K562 (cell line): Measurements from ENCODE around the gene CDKN1C. TPM values are rescaled to one million over a fixed set of nuclear protein-coding genes. Genes with fewer than 3 reads are reported as not detected.

Experiments used
- CBX5 ChIP-seq: IDR thresholded peaks from 2 replicates; pipeline ENCODE4 v1.6.1; 2014; ENCODE audit warnings: low read depth, borderline replicate concordance
- HMGXB4 ChIP-seq: sonication (generic); formaldehyde crosslinking; IDR thresholded peaks from 2 replicates; pipeline ENCODE4 v1.8.1; 2023; ENCODE audit warnings: mild to moderate bottlenecking, missing genetic modification reagents
- MIER1 ChIP-seq: fragments of 450-650 bp; IDR thresholded peaks from 2 replicates; pipeline ENCODE4 v1.6.1; 2016; ENCODE audit warnings: antibody characterized with exemption, mild to moderate bottlenecking, low read depth
- NFE2L1 ChIP-seq: fragments of 450-650 bp; IDR thresholded peaks from 2 replicates; pipeline ENCODE4 v1.6.1; 2016; ENCODE audit warnings: missing genetic modification characterization, low read depth, mild to moderate bottlenecking, missing compliant biosample characterization, moderate library complexity, borderline replicate concordance
- PREB ChIP-seq: sonication (generic); formaldehyde crosslinking; IDR thresholded peaks from 2 replicates; pipeline ENCODE4 v1.8.1; 2023; ENCODE audit warnings: mild to moderate bottlenecking, missing genetic modification reagents
- RFX7 ChIP-seq: fragments of 250-450 bp; sonication (Bioruptor Pico); IDR thresholded peaks from 2 replicates; pipeline ENCODE4 v1.5.1; 2021; ENCODE audit warnings: mild to moderate bottlenecking
- SAFB ChIP-seq: fragments of 200-400 bp; formaldehyde crosslinking; IDR thresholded peaks from 2 replicates; pipeline ENCODE4 v1.6.1; 2017; ENCODE audit warnings: low read depth, low read length, borderline replicate concordance
- SP2 ChIP-seq: IDR thresholded peaks from 2 replicates; pipeline ENCODE4 v1.6.1; 2011; ENCODE audit warnings: mild to moderate bottlenecking, low read depth, low read length, moderate library complexity; ENCODE audit not compliant: poor library complexity, severe bottlenecking; ENCODE audit errors: extremely low read depth
- SREBF2 ChIP-seq: sonication (generic); formaldehyde crosslinking; IDR thresholded peaks from 2 replicates; pipeline ENCODE4 v1.4.0; 2020; ENCODE audit warnings: mild to moderate bottlenecking, missing genetic modification reagents
- TCF7L2 ChIP-seq: fragments of 150-350 bp; IDR thresholded peaks from 2 replicates; pipeline ENCODE4 v1.6.1; 2016; ENCODE audit warnings: low read depth, mild to moderate bottlenecking, low read length, moderate library complexity
- TRIM28 ChIP-seq: fragments of 450-650 bp; IDR thresholded peaks from 2 replicates; pipeline ENCODE4 v1.6.1; 2017
- ZC3H11A ChIP-seq: IDR thresholded peaks from 2 replicates; pipeline ENCODE4 v1.6.1; 2012; ENCODE audit warnings: low read depth, low read length, improper control_type of control experiment
- ZNF140 ChIP-seq: fragments of 250-450 bp; sonication (Bioruptor Pico); IDR thresholded peaks from 2 replicates; pipeline ENCODE4 v1.8.0; 2021; ENCODE audit warnings: moderate library complexity, mild to moderate bottlenecking, inconsistent platforms
- ZNF146 ChIP-seq: IDR thresholded peaks from one replicate; pipeline ENCODE4 v1.6.1; 2018; ENCODE audit warnings: missing compliant biosample characterization; ENCODE audit not compliant: unreplicated experiment
- polyA plus RNA-seq, 8 experiments: library from polyadenylated mRNA; depleted of rRNA in 4 of 8; stranded (reverse) in 5 of 8; unstranded in 3 of 8; fragments of >200 nt; fragmentation: Nextera tagmentation in 2 of 8; fragmentation: Illumina TruSeq in 1 of 8; extraction: Ambion mirVana in 2 of 8; extraction: Trizol in 1 of 8; gene quantifications; 2 replicates each; pipeline versions ENCODE4 v1.2.1 to v1.2.3, GENCODE V29; 2011 to 2014; ENCODE audit warnings: inconsistent platforms in 1 of 8, missing spikeins in 1 of 8
- total RNA-seq, 7 experiments: library from RNA; depleted of rRNA in 6 of 7; stranded (reverse); fragments of >200 nt in 6 of 7; fragmentation: Illumina TruSeq in 2 of 7; extraction: Trizol in 2 of 7; gene quantifications; 2 replicates each; pipeline versions ENCODE4 v1.2.1 to v1.2.3, GENCODE V29; 2011 to 2021; ENCODE audit warnings: low replicate concordance in 1 of 7
- TF ChIP-seq, protein P1 (sequence below): sonication (generic); formaldehyde crosslinking; IDR thresholded peaks from 2 replicates; pipeline ENCODE4 v1.8.0; 2023; ENCODE audit warnings: mild to moderate bottlenecking, missing genetic modification reagents
- TF ChIP-seq, protein P2 (sequence below): IDR thresholded peaks from 2 replicates; pipeline ENCODE4 v1.6.1; 2011; ENCODE audit not compliant: insufficient read length; ENCODE audit errors: extremely low read depth
- TF ChIP-seq, protein P3 (sequence below): fragments of 450-650 bp; formaldehyde crosslinking; IDR thresholded peaks from 2 replicates; pipeline ENCODE4 v1.4.0; 2022; ENCODE audit warnings: missing genetic modification characterization

The CDKN1C gene
- total and polyA plus RNA-seq, 9 of the 15 experiments (the other 6 are each of a cell fraction or from before 2014, with no cell fraction given), result 2.8 to 21.1 (median 9.3) TPM

- TF ChIP-seq, protein P1, sequence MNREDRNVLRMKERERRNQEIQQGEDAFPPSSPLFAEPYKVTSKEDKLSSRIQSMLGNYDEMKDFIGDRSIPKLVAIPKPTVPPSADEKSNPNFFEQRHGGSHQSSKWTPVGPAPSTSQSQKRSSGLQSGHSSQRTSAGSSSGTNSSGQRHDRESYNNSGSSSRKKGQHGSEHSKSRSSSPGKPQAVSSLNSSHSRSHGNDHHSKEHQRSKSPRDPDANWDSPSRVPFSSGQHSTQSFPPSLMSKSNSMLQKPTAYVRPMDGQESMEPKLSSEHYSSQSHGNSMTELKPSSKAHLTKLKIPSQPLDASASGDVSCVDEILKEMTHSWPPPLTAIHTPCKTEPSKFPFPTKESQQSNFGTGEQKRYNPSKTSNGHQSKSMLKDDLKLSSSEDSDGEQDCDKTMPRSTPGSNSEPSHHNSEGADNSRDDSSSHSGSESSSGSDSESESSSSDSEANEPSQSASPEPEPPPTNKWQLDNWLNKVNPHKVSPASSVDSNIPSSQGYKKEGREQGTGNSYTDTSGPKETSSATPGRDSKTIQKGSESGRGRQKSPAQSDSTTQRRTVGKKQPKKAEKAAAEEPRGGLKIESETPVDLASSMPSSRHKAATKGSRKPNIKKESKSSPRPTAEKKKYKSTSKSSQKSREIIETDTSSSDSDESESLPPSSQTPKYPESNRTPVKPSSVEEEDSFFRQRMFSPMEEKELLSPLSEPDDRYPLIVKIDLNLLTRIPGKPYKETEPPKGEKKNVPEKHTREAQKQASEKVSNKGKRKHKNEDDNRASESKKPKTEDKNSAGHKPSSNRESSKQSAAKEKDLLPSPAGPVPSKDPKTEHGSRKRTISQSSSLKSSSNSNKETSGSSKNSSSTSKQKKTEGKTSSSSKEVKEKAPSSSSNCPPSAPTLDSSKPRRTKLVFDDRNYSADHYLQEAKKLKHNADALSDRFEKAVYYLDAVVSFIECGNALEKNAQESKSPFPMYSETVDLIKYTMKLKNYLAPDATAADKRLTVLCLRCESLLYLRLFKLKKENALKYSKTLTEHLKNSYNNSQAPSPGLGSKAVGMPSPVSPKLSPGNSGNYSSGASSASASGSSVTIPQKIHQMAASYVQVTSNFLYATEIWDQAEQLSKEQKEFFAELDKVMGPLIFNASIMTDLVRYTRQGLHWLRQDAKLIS (CRISPR knock-in tag), result no peak
- no peak for TF ChIP-seq SREBF2
- TF ChIP-seq MIER1, result no peak
- TF ChIP-seq TRIM28, result peak; percentile 84
- TF ChIP-seq PREB (CRISPR knock-in tag), result no peak
- TF ChIP-seq, protein P2, sequence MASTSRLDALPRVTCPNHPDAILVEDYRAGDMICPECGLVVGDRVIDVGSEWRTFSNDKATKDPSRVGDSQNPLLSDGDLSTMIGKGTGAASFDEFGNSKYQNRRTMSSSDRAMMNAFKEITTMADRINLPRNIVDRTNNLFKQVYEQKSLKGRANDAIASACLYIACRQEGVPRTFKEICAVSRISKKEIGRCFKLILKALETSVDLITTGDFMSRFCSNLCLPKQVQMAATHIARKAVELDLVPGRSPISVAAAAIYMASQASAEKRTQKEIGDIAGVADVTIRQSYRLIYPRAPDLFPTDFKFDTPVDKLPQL, result no peak
- TF ChIP-seq SAFB, result no peak
- no peak for TF ChIP-seq RFX7 (CRISPR knock-in tag)
- TF ChIP-seq CBX5, result 0 out of 2 replicates have a peak, but pooled peaks have one; percentile 11
- TF ChIP-seq NFE2L1, result no peak
- no peak for TF ChIP-seq ZNF146 (CRISPR knock-in tag)
- no peak for TF ChIP-seq HMGXB4 (CRISPR knock-in tag)
- no peak for TF ChIP-seq ZNF140 (CRISPR knock-in tag)
- TF ChIP-seq, protein P3, sequence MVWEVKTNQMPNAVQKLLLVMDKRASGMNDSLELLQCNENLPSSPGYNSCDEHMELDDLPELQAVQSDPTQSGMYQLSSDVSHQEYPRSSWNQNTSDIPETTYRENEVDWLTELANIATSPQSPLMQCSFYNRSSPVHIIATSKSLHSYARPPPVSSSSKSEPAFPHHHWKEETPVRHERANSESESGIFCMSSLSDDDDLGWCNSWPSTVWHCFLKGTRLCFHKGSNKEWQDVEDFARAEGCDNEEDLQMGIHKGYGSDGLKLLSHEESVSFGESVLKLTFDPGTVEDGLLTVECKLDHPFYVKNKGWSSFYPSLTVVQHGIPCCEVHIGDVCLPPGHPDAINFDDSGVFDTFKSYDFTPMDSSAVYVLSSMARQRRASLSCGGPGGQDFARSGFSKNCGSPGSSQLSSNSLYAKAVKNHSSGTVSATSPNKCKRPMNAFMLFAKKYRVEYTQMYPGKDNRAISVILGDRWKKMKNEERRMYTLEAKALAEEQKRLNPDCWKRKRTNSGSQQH (CRISPR knock-in tag), result no peak
- TF ChIP-seq TCF7L2, result no peak
- no peak for TF ChIP-seq SP2
- TF ChIP-seq ZC3H11A, result no peak
These were observed 18.4 kb downstream of the CDKN1C start (continued) for GRCh38 chr11:2867142-2867541.
